B cell (primary cell): ENCODE measurements around the gene TBX4. TPM values are rescaled to one million over a fixed set of nuclear protein-coding genes. Genes with fewer than 3 reads are reported as not detected.

Experiments used
- ATAC-seq: fragments of 200-7000 bp; cut with Tn5 transposase; one replicate; pipeline ENCODE4 v1.10.0; 2021; ENCODE audit warnings: low read depth, mild to moderate bottlenecking, moderate number of reproducible peaks, moderate library complexity
- CTCF ChIA-PET: fragments of 350-600 bp; sonication (Branson Sonifier 250); formaldehyde crosslinking; loops from one replicate; lab custom pipeline; 2021; ENCODE audit warnings: antibody characterized with exemption, inconsistent platforms; lab: Charles Lee
- POLR2A ChIA-PET: fragments of 350-600 bp; sonication (Branson Sonifier 250); formaldehyde crosslinking; loops from one replicate; lab custom pipeline; 2021; ENCODE audit warnings: antibody characterized with exemption; lab: Charles Lee
- DNase-seq: peaks from one replicate; pipeline ENCODE4 v3.0.0; 2013
- H2AFZ ChIP-seq: 2 replicates; pipeline ENCODE4 v1.6.1; 2012; ENCODE audit warnings: mild to moderate bottlenecking, low read depth, low read length; ENCODE audit not compliant: insufficient read depth, poor library complexity, severe bottlenecking
- H3K27ac ChIP-seq, 2 donors: 1 replicate in 1 of 2; 2 replicates in 1 of 2; pipeline ENCODE4 v1.5.1; 2012 to 2013; ENCODE audit warnings: low read length in 2 of 2, mild to moderate bottlenecking in 2 of 2, moderate library complexity in 1 of 2
- H3K27me3 ChIP-seq, 4 experiments: fragments of 200-600 bp in 1 of 4; sonication (generic) in 1 of 4; replicated peaks in 1 of 4; 1 replicate in 2 of 4; 2 replicates in 2 of 4; pipeline versions ENCODE4 v1.6.1 to v1.7.0; 2013 to 2016; ENCODE audit warnings: low read length in 3 of 4, mild to moderate bottlenecking in 2 of 4, mixed read lengths in 1 of 4, moderate library complexity in 1 of 4; ENCODE audit not compliant: insufficient read depth in 4 of 4, control insufficient read depth in 3 of 4; ENCODE audit errors: control extremely low read depth in 1 of 4
- H3K36me3 ChIP-seq, 2 experiments: replicated peaks in 1 of 2; 1 replicate in 1 of 2; 2 replicates in 1 of 2; pipeline versions ENCODE4 v1.6.1 to v1.7.1; 2013; ENCODE audit warnings: low read length in 1 of 2; ENCODE audit not compliant: insufficient read depth in 2 of 2, control insufficient read depth in 1 of 2; ENCODE audit errors: control extremely low read depth in 1 of 2, extremely low read depth in 1 of 2
- H3K4me1 ChIP-seq, 2 donors: fragments of 200-600 bp in 1 of 2; sonication (generic) in 1 of 2; 1 replicate in 1 of 2; 2 replicates in 1 of 2; pipeline versions ENCODE4 v1.5.1 to v1.6.1; 2013 to 2017; ENCODE audit warnings: low read length in 2 of 2; ENCODE audit not compliant: control insufficient read depth in 2 of 2, insufficient read depth in 2 of 2
- H3K4me2 ChIP-seq: replicated peaks from 2 replicates; pipeline ENCODE3; 2012; ENCODE audit warnings: mild to moderate bottlenecking, low read depth, low read length; ENCODE audit not compliant: poor library complexity, severe bottlenecking
- H3K4me3 ChIP-seq, 5 experiments: fragments of 200-600 bp in 1 of 5; sonication (generic) in 1 of 5; 1 replicate in 3 of 5; 2 replicates in 2 of 5; pipeline versions ENCODE4 v1.5.1 to v1.7.0; 2011 to 2016; ENCODE audit warnings: low read length in 4 of 5, mild to moderate bottlenecking in 4 of 5, low read depth in 2 of 5, control low read depth in 1 of 5, moderate library complexity in 1 of 5; ENCODE audit not compliant: insufficient read depth in 1 of 5; ENCODE audit errors: control extremely low read depth in 1 of 5, extremely low read depth in 1 of 5
- H3K79me2 ChIP-seq: fragments of 200-600 bp; sonication (generic); one replicate; pipeline ENCODE4 v1.6.0; 2016; ENCODE audit warnings: low read length; ENCODE audit not compliant: control insufficient read depth, insufficient read depth
- H3K9ac ChIP-seq: fragments of 200-600 bp; sonication (generic); 2 replicates; pipeline ENCODE4 v1.6.1; 2017; ENCODE audit warnings: mild to moderate bottlenecking, low read length, moderate library complexity
- H3K9me3 ChIP-seq, 3 donors: one replicate each; pipeline versions ENCODE4 v1.6.1 to v1.7.1; 2013; ENCODE audit warnings: low read length in 2 of 3; ENCODE audit not compliant: control insufficient read depth in 2 of 3, insufficient read depth in 1 of 3; ENCODE audit errors: control extremely low read depth in 1 of 3
- H4K20me1 ChIP-seq: 2 replicates; pipeline ENCODE4 v1.6.0; 2012; ENCODE audit warnings: mild to moderate bottlenecking, low read length; ENCODE audit not compliant: insufficient read depth, control insufficient read depth, poor library complexity, severe bottlenecking
- H3K27ac Mint-ChIP-seq: one replicate; pipeline ENCODE4 v1.8.0; 2021; ENCODE audit warnings: mixed read lengths
- H3K27me3 Mint-ChIP-seq: one replicate; pipeline ENCODE4 v1.8.0; 2021; ENCODE audit warnings: mixed read lengths
- H3K4me1 Mint-ChIP-seq: one replicate; pipeline ENCODE4 v1.8.0; 2021; ENCODE audit warnings: mixed read lengths
- H3K4me3 Mint-ChIP-seq: one replicate; pipeline ENCODE4 v1.8.0; 2021; ENCODE audit warnings: mixed read lengths
- H3K9me3 Mint-ChIP-seq: one replicate; pipeline ENCODE4 v1.8.0; 2022; ENCODE audit warnings: mixed read lengths; ENCODE audit not compliant: insufficient read depth
- EZH2 ChIP-seq: IDR thresholded peaks from 2 replicates; pipeline ENCODE4 v1.6.1; 2012; ENCODE audit warnings: borderline replicate concordance, low read depth, mild to moderate bottlenecking, moderate library complexity, low read length; ENCODE audit not compliant: insufficient read depth, poor library complexity, severe bottlenecking
- WGBS: methylation state at CpG from one replicate; pipeline ENCODE4 v1.1.5; 2013; ENCODE audit warnings: missing lambda C conversion rate; ENCODE audit not compliant: insufficient coverage; 5-methylcytosine and 5-hydroxymethylcytosine counted together
- intact Hi-C: fragments of 100-400 bp; cut with micrococcal nuclease; formaldehyde crosslinking; loops from one replicate; pipeline ENCODE4 v1.10.0; 2022
- polyA plus RNA-seq: library from polyadenylated mRNA; depleted of rRNA; stranded (reverse); fragments of >200 nt; gene quantifications from 2 replicates; pipeline ENCODE4 v1.2.3, GENCODE V29; 2012
- total RNA-seq, 2 donors: library from RNA; stranded (reverse); fragments of 120-200 nt in 1 of 2; gene quantifications; 1 replicate in 1 of 2; 2 replicates in 1 of 2; pipeline versions ENCODE4 v1.2.3 to v1.2.4, GENCODE V29; 2013 to 2022
- TF ChIP-seq, protein P1 (sequence below): fragments of 200-600 bp; IDR thresholded peaks from one replicate; pipeline ENCODE4 v1.8.0; 2022; ENCODE audit warnings: antibody characterized with exemption, mild to moderate bottlenecking

Gene TBX4
- total and polyA plus RNA-seq, 2 donors (not counting 1 experiment from before 2014, with no cell fraction given), result not detected

DNA sequence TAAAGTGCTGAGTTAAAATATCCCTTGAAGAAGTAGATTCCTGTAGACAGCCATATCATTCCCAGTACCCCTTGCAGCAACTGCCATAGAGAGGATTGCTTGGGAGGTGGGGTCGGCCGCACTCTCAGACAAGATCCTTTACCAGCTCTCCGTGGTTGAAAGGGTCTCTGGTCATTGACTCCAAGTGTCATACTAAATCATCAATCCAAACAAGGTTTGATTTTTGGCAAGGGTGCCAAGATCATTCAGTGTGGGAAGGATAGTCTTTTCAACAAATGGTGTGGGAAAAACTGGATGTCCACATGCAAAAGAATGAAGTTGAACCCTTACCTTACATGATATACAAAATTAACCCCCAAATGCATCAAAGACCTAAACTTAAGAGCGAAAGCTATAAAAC, 30.8 kb upstream of the TBX4 start:
- Histone ChIP-seq H2AFZ (no peak overlapping the region), H3K4me3 (no peak overlapping the region), H3K36me3 (no peaks in the 10 kb centered on the region), H3K27me3 (peaks cover 0 to 47% (median 7%) of the 10 kb centered on the region in 4 experiments), H3K4me1 (peaks cover 6 to 7% of the 10 kb centered on the region in 2 donors), H3K4me2 (no peak overlapping the region), H3K79me2 (no peaks in the 10 kb centered on the region), H3K9ac (no peak overlapping the region), H3K27ac (no peak overlapping the region), H3K9me3 (no peaks in the 10 kb centered on the region), H4K20me1 (no peaks in the 10 kb centered on the region)
- POLR2A ChIA-PET, result no interaction called here
- no CpG with 5 or more reads among the region's 4 CpGs for WGBS
- Mint-ChIP-seq H3K27me3 (peaks cover 66% of the 10 kb centered on the region), H3K4me1 (peaks cover 4% of the 10 kb centered on the region), H3K9me3 (no peaks in the 10 kb centered on the region), H3K4me3 (no peak overlapping the region), H3K27ac (no peak overlapping the region)
- TF ChIP-seq, protein P1, sequence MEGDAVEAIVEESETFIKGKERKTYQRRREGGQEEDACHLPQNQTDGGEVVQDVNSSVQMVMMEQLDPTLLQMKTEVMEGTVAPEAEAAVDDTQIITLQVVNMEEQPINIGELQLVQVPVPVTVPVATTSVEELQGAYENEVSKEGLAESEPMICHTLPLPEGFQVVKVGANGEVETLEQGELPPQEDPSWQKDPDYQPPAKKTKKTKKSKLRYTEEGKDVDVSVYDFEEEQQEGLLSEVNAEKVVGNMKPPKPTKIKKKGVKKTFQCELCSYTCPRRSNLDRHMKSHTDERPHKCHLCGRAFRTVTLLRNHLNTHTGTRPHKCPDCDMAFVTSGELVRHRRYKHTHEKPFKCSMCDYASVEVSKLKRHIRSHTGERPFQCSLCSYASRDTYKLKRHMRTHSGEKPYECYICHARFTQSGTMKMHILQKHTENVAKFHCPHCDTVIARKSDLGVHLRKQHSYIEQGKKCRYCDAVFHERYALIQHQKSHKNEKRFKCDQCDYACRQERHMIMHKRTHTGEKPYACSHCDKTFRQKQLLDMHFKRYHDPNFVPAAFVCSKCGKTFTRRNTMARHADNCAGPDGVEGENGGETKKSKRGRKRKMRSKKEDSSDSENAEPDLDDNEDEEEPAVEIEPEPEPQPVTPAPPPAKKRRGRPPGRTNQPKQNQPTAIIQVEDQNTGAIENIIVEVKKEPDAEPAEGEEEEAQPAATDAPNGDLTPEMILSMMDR, result no peak
- TF ChIP-seq EZH2, result no peak
- no peak for ATAC-seq
- CTCF ChIA-PET, result interaction anchor here (1.3 kb wide), 1 partner anchor 9 kb away, joined by 5 read pairs; no protein-coding TSS in a partner anchor
- intact Hi-C loops, result no loop called here
- DNase-seq, result no peak

DNA sequence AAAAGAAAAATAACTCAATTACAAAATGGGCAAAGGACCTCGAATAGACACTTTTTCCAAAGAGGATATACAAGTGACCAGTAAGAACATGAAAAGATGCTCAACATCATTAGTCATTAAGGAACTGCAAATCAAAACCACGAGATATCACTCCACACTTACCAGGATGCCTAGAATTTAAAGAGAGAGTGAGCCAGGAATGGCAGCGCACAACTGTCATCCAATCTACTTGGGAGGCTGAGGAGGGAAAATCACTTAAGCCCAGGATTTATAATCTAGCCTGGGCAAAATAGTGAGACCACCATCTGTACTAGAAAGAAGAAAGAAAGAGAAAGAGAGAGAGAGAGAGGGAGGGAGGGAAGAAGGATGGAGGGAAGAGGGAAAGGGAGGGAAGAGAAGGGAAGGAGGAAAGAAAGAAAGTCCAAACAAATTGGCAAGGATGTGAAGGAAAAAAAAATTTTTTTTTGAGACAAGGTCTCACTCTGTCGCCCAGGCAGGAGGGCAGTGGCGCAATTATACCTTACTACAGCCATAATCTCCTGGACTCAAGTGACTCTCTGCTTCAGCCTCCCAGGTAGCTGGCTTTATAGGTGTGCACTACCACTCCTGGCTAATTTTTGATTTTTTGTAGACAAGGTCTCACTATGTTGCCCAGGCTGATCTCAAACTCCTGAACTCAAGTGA, 30.0 kb upstream of the TBX4 start:
- no peaks in the 10 kb centered on the region for H3K9me3 ChIP-seq
- H3K4me1 ChIP-seq, result no peaks in the 10 kb centered on the region
- H3K9ac ChIP-seq, result no peak overlapping the region
- H3K36me3 ChIP-seq, result no peaks in the 10 kb centered on the region
- DNase-seq, result no peak
- intact Hi-C loops, result no loop called here
- no CpG with 5 or more reads among the region's 5 CpGs for WGBS
- no peak overlapping the region for H3K4me2 ChIP-seq
- TF ChIP-seq, protein P1, result no peak
- TF ChIP-seq EZH2, result no peak
- Mint-ChIP-seq H3K4me1 (no peaks in the 10 kb centered on the region), H3K27ac (no peak overlapping the region), H3K4me3 (no peak overlapping the region), H3K27me3 (peaks cover 61% of the 10 kb centered on the region), H3K9me3 (no peaks in the 10 kb centered on the region)
- no peaks in the 10 kb centered on the region for H4K20me1 ChIP-seq
- H3K79me2 ChIP-seq, result no peaks in the 10 kb centered on the region
- H3K4me3 ChIP-seq, result no peak overlapping the region
- H2AFZ ChIP-seq, result no peak overlapping the region
- ChIA-PET POLR2A (no interaction called here), CTCF (interaction anchor here (0.9 kb wide), 1 partner anchor 10 kb away, joined by 3 read pairs; no protein-coding TSS in a partner anchor)
- no peak overlapping the region for H3K27ac ChIP-seq
- H3K27me3 ChIP-seq, result peaks cover 0 to 39% (median 4%) of the 10 kb centered on the region in 4 experiments
- no peak for ATAC-seq
